Endothelial cell of umbilical vein (primary cell): ENCODE measurements around the gene NUDT4B.
"Not testable (repeated sequence)": the region's sequence is repeated elsewhere in the genome, so short reads cannot be mapped to it uniquely, and the experiment has no call there.

ENCODE experiments used
- CTCF ChIP-seq, 2 donors: IDR thresholded peaks; 1 replicate in 1 of 2; 2 replicates in 1 of 2; pipeline ENCODE4 v1.5.1; 2011; ENCODE audit warnings: low read length in 2 of 2, mild to moderate bottlenecking in 2 of 2, moderate library complexity in 2 of 2, control low read depth in 1 of 2, inconsistent platforms in 1 of 2, low read depth in 1 of 2; ENCODE audit not compliant: insufficient read depth in 1 of 2; ENCODE audit errors: extremely low read depth in 1 of 2
- EZH2 ChIP-seq: IDR thresholded peaks from 2 replicates; pipeline ENCODE4 v1.6.1; 2012; ENCODE audit warnings: borderline replicate concordance, low read depth, mild to moderate bottlenecking, moderate library complexity, low read length, inconsistent platforms; ENCODE audit not compliant: severe bottlenecking
- FOS ChIP-seq: IDR thresholded peaks from 2 replicates; pipeline ENCODE4 v1.6.1; 2011; ENCODE audit warnings: mild to moderate bottlenecking, low read length, moderate library complexity, borderline replicate concordance; ENCODE audit not compliant: insufficient read depth
- GATA2 ChIP-seq: IDR thresholded peaks from 2 replicates; pipeline ENCODE4 v1.7.0; 2011; ENCODE audit warnings: low read depth, mild to moderate bottlenecking, moderate library complexity, mixed read lengths, low read length; ENCODE audit not compliant: insufficient read length, insufficient read depth
- JUN ChIP-seq: IDR thresholded peaks from 2 replicates; pipeline ENCODE4 v1.6.1; 2011; ENCODE audit warnings: borderline replicate concordance, low read depth; ENCODE audit not compliant: insufficient read length, insufficient read depth
- MAX ChIP-seq: IDR thresholded peaks from 2 replicates; pipeline ENCODE4 v1.6.1; 2011; ENCODE audit not compliant: insufficient read depth, insufficient read length
- MYC ChIP-seq: IDR thresholded peaks from one replicate; pipeline ENCODE4 v1.6.1; 2011; ENCODE audit warnings: mild to moderate bottlenecking, low read depth, low read length
- POLR2A ChIP-seq: IDR thresholded peaks from 2 replicates; pipeline ENCODE4 v1.6.1; 2012; ENCODE audit warnings: low read depth, mild to moderate bottlenecking, control low read depth, low read length
- POLR2AphosphoS5 ChIP-seq: IDR thresholded peaks from 2 replicates; pipeline ENCODE4 v1.6.1; 2012; ENCODE audit warnings: low read depth, mild to moderate bottlenecking, control low read depth, low read length, moderate library complexity; ENCODE audit not compliant: insufficient read depth

- not testable (repeated sequence) for TF ChIP-seq EZH2; POLR2AphosphoS5; POLR2A; CTCF (IDR thresholded peaks at IDR 0.05; ENCODE audit: extremely low read depth in 1 of 2, insufficient read depth in 1 of 2, low read depth in 1 of 2, low read length in 2 of 2); MYC; FOS; MAX; JUN; GATA2
Observed at GRCh38 chr1:148735538-148735937, 13.0 kb upstream of the NUDT4B start.
